Activated naive CD4-positive, alpha-beta T cell treated with anti-CD3 and anti-CD28 coated beads, Interleukin-2, amount 50 U/mL, for 16 hours (primary cell): ENCODE data around the gene REC8.

Source experiments
- DNase-seq: peaks from one replicate; pipeline ENCODE4 v3.0.0-alpha.2; 2020

REC8 gene

GRCh38 chr14:24160499-24160849 lies 11.4 kb upstream of the REC8 start:
- no peak for DNase-seq

GRCh38 chr14:24160850-24161804 lies 10.8 kb upstream of the REC8 start, which contains the start of gene IRF9:
IRF9 (plus strand) TSS chr14:24161265; CDS start chr14:24162145, 880 bp downstream.
- peak; percentile 93 for DNase-seq

DNA sequence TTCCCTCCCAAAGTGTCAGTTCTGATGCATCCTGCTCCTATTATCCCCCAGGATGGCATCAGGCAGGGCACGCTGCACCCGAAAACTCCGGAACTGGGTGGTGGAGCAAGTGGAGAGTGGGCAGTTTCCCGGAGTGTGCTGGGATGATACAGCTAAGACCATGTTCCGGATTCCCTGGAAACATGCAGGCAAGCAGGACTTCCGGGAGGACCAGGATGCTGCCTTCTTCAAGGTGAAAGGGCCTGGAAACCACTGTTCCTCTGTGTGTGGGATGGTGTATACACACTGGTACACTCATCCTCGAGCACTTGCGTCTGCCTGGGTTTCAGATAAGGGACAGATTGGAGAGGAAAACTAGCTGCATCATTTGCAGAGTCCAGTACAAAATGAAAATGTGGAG lies 9.8 kb upstream of the REC8 start:
- no peak for DNase-seq

- DNase-seq = no peak
Observed at GRCh38 chr14:24164518-24164991, 7.3 kb upstream of the REC8 start.

DNA sequence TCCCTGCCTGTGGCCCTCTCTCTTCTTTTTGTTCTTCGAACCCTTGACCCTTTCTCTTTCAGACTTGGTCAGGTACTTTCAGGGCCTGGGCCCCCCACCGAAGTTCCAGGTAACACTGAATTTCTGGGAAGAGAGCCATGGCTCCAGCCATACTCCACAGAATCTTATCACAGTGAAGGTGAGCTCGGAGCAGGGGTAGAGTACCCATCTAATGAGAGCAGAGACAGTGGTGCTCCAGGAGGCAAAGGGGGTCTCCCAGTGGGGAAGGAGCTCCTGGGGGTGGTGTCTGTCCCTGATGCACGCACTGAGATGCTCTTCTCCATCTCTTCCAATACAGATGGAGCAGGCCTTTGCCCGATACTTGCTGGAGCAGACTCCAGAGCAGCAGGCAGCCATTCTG lies 6.1 kb upstream of the REC8 start:
- DNase-seq = no peak

DNA sequence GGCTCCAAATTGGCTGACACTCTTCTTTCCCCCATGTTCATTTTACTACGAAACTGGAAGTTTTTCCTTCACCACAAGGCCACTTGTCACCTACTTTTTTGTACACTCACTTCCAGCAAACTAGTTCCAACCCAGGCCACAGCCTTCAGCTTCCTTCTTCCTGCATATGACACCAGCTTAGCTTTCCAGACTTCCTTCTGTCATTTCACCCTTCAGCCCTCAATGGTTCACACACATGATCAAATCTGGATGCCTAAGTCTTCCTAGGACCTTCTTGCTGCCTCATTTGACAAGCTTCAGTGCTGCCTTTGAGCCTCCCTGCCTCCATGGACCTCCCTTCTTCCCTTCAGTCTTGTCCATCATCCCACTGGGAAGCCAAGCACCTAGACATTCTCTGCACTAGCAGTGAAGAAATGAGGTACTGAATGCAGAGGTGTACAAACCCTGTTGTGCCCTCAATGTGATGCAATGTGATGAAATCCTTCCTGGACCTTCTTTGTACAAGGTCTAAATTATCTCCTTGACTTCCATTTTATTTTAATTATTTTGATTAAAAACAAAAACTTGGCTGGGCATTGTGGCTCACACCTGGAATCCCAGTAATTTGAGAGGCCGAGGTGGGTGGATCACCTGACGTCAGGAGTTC lies 4.3 kb upstream of the REC8 start:
- DNase-seq = no peak

DNA sequence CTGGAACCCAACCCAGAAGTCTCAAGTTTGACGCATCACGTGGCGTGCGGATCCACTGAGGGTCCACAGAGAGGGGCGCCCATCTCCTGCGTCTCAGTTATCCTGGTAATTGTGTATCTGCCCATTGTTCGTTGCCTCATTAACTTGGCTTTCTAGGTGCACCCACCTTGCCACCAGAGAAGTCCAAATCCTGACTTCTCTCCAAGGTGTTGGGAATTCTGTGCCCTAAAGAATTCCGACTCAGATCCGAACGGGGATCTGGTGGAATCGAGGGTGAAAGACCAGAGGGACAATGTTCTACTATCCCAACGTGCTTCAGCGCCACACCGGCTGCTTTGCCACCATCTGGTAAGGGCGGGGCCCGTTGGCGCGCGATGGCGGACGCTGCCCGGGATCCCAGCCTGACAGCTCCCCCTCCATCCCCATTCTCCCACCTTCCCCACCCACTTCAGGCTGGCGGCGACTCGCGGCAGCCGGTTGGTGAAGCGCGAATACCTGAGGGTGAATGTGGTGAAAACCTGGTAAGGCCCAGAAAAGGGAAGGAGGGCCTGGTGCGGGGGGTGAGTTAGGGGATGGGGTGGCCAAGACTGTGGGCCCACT lies 481 bp downstream of the REC8 start:
- no peak for DNase-seq

DNA sequence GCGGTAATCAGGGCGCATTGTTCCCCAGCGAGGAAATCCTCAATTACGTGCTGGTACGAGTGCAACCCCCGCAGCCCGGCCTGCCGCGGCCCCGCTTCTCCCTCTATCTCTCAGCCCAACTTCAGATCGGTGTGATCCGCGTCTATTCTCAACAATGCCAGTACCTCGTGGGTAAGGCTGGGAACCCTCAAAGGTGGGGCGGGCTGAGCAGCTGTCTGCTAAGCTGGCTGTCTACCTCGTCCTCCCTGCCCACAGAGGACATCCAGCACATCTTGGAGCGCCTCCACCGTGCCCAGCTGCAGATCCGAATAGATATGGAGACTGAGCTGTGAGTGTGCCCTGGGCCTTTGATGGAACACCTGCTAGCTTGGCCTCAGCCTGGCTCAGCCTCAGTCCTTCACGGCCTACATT lies 996 bp downstream of the REC8 start:
- no peak for DNase-seq

DNA sequence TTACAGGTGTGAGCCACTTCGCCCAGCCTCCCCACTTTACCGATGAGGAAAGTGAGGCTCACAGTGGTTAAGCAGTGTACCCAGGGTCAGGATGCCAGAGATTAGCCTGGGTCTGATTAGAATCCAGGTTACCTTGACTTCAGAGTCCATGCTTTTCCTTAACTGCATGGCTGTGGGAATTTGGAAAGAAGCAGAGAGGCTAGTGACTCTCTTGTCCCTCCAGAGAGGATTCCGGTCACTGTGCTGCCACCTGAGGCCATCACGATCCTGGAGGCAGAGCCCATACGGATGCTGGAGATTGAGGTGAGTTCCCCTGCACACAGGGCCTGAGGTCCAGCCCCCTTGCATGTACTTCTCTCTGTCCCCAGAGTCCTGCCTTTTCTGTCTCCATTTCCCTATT lies 4.7 kb downstream of the REC8 start:
- no peak for DNase-seq

GRCh38 chr14:24177041-24177825 lies 5.4 kb downstream of the REC8 start:
- no peak for DNase-seq

DNA sequence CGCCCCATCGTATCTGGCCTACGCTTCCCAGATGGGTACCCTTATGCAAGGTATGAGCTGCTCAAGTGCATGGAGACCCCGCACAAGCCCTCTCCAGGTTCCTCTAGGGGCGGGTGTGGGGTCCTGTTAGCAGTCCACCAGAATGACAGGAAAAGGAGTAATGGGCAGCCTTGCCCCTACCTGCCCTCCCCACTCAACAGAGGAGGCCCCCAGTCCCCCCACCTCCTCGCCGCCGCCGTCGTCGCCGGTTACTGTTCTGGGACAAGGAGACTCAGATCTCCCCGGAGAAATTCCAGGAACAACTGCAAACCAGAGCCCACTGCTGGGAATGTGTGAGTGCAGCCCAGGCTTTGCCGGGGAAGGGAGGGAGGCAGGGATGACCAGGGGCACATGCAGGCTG lies 6.0 kb downstream of the REC8 start:
- DNase-seq = no peak

GRCh38 chr14:24178399-24179178 lies 6.7 kb downstream of the REC8 start:
- DNase-seq = no peak

DNA sequence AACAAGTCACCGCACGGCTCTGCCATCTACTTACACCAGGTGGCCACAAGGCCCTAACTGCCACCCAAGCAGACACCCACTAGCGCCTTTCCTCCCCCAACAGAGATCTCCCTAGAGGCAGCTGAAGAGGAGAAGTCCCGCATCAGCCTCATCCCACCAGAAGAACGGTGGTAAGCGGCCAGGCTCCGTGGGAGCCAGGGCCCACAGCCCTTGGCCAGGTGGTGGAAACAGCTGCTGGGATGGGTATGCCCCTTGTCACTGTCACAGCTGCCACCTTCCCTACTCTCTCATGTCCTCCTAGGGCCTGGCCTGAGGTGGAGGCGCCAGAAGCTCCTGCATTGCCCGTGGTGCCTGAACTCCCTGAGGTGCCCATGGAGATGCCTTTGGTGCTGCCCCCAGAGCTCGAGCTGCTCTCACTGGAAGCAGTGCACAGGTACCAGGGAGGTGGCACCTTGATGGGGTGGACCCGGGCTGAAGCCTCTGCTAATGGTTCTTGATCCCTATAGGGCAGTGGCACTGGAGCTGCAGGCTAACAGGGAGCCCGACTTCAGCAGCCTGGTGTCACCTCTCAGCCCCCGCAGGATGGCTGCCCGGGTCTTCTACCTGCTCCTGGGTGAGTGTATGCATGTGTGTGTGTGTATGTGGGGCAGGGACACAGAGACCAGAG lies 7.5 kb downstream of the REC8 start:
- DNase-seq = no peak

DNA sequence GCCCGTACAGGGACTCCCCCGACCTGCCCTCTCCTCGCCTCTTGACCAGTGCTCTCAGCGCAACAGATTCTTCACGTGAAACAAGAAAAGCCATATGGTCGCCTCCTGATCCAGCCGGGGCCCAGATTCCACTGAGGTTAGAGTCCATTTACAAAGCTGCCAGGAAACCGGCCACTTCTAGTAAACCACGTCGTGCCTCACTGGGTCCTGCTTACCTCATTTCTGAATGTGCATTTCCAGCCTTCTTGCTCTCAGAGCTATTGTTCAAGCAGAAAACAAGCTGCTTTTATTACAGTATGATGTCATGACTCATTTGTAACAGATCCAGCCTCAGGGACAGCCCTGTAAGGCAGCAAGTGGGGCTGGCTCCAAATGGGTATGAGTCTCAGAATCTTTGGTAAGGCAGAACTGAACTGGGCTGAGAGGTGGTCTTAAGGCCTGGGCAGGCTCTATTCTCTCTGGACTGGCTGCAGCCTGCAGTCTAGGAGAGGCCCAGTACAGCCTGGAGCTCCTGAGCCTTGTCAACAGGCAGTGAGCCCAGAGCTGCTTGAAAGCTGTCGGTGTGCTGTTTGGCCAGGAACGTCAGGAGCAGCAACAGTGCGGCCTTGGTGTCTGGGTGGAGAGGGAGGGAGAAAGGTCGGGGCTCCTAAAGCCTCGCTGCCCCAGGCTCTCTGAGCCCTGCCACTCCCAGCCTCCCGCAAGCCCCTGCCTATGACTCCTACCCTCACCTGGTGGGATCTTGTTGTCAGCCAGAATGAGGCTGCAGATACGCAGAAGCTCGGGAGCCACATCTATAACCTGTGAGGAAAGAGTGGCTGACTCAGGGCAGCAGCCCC lies 8.3 kb downstream of the REC8 start:
- DNase-seq = no peak

GRCh38 chr14:24181371-24182077 lies 9.6 kb downstream of the REC8 start:
- DNase-seq = no peak

- no peak for DNase-seq
Observed at GRCh38 chr14:24182110-24182882, 10.4 kb downstream of the REC8 start.

DNA sequence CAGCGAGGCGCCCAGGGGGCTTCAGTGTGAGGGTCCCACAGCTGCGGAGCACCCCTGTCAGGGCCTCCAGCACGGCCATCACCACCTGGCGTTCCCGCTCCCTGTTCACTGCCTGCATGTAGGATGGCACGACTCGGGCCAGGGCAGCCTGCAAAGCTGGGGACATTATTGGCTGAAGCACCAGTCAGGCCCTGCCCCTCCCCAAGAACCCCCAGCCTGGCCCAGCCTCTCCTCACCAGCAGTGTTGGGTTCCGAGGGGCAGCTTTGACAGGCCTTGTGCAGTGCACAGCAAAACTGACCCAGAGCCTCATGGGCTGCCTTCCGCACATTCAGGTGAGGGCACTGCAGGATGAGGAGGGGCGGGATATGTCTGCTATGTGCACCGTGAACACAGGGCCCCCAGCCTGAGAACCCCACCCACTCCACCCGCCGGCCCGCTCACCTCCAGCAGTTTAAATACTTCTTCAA lies 11.2 kb downstream of the REC8 start:
- no peak for DNase-seq

- no peak for DNase-seq
Observed at GRCh38 chr14:24184104-24184970, 12.5 kb downstream of the REC8 start.
